GOT3 (cell line): ENCODE results near the gene PXYLP1.

ENCODE experiments used
- DNase-seq: peaks from one replicate; lab custom pipeline; 2025; ENCODE audit warnings: mixed read lengths; lab: John Stamatoyannopoulos, UW

The PXYLP1 gene

DNA sequence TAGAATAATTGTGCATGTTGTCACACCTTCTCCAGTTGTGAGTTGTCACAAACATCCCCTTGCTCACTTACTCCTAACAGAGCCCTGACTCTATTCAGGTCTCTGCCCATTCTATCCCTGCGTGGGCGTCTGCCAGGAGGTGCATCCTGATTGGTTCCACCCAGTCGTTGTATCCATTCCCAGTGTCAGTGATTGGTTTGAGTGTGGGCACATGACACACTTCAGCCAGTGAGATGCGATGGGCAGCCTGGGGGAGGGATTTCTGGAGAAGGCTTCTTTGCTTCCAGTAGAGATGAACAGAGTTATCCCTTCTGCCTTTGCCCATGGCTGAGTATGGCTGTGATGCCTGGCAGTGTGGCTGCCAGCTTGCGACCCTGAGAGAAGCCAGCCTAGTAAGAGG lies 18.7 kb downstream of the PXYLP1 start:
- no peak for DNase-seq

DNA sequence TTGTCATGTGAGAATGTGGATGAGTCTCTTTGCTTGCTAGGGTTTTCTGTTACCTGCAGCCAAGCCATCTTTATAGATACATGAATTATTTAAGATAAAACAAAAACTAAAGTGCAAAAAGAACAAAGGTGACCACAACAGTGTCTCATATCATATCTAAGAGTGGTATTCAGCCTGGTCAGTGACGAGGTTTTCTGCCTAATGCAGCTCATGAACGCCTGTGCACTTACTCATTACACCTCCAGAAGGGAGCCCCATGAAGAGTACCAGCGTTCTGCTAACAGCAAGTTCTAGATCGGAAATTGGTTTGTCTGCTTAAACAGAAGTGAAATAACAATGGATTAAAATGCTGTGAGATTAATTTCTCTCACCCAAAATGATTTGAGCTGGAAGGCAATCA lies 19.2 kb downstream of the PXYLP1 start:
- no peak for DNase-seq

DNA sequence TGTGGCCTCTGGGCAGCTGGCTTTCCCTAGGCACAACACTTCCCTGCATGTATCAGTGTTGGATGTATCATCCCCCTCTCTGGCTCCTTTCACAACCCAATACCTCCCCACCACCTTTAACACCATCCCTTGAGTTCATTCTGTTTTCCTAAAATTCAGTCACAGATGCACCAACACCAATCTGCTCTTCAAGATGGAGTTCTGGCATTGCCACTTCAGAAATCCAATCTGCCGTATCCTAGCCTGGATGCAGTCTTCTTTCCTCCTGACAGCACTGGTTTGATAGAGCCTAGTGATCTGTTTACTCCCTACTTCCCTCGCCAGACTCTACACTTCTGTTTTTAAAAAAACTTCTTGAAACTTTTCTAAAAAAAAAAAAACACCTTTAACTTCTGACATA lies 21.7 kb downstream of the PXYLP1 start:
- no peak for DNase-seq

DNA sequence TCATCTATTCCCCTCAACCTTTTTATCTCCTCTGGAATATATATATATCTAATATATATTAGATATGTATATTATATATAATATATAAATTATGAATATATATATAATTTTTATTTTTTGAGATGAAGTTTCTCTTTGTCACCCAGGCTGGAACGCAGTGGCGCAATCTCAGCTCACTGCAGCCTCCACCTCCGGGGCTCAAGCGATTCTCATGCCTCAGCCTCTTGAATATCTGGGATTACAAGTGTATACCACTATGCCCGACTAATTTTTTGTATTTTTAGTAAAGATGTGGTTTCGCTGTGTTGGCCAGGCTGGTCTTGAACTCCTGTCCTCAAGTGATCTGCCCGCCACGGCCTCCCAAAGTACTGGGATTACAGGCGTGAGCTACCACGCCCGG lies 22.2 kb downstream of the PXYLP1 start:
- no peak for DNase-seq

DNA sequence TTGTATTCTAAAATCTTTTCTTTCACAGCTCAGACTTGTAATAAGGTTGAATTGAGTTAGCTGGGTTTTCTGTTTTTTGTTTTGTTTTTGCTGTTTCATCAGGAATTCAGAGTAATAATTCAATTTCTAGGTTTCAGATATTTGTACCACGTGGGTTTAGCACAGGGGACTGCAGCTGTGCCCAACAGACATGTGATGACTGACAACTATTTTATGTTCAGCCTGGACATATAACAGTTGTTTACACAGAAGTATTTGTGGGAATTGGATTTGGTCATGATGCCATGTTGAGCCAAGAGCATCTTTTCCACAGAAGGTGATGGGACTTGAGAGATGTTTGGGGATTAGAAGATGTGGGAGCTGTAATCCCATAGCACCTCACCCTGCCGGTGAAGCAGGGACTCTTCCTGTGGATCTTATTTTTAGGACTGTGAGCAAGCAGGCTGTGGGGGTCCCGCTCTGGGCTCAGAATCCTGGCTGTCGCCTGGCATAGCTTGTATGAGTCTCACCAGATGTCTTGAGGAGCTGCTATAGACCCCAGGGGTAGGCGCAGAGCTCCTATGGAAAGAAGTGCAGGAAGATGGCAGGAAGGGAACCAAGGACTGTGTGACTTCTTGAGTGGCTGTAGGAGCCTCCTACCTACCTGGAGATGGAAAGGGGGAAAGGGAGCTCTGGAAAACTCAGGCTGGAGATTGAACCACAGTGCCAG lies 23.7 kb downstream of the PXYLP1 start:
- no peak for DNase-seq

DNA sequence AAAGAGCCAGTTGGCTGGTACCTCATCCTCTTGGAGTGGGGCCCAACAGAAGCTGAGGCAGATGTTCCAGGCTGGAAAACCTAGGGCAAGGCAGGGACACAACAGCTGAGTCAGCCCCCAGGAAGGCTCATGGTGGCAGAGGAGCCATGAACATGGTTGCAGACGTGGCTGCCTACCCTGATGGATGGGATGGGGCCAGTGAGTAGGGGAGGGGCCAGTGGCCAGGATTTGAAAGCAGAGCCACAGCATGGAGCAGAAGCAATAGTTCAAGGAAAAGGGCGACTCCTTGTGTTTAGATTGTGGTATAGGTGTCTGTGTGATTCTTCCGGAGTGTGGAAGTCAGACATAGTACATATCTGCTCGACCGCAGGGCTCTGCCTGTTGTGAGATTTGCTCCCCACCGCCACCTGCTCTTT lies 24.2 kb downstream of the PXYLP1 start:
- no peak for DNase-seq

DNA sequence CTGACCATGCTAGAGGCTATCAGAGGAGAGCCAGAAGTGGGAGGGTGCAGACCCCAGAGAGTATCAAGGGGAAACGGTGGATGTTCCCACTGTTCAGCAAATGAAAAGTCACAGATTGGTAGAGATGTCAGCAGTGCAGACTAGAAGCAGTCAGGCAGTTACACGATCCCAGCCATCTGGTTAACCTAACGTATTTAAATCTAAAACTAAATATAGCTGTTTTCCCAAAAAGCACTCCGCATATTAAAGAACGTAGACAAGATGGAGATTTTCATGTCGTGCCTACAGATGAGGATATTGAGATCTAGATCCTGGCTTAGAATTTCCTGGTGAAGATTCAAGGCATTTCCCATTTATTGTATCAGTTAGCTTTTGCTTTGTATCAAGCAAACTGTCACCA lies 25.2 kb downstream of the PXYLP1 start:
- DNase-seq = no peak

DNA sequence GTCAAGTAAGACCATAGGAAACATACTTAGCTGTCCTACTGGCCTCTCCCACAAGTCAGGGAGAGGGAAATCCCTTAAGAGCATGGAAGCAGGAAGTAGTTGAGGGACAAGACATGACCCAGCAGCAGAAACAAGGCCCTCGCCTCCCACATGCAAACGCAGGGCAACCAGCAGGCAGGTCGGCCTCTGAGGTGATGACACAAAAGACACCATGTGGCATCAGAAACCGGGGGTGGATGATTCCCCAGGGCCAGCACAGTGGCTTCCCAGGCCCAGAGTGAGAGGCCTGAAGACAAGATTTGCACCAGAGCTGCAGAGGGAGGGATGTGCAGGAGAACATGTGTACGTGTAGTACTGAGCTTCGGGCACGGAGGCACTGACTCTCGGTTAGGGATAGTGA lies 26.3 kb downstream of the PXYLP1 start:
- DNase-seq = no peak

DNA sequence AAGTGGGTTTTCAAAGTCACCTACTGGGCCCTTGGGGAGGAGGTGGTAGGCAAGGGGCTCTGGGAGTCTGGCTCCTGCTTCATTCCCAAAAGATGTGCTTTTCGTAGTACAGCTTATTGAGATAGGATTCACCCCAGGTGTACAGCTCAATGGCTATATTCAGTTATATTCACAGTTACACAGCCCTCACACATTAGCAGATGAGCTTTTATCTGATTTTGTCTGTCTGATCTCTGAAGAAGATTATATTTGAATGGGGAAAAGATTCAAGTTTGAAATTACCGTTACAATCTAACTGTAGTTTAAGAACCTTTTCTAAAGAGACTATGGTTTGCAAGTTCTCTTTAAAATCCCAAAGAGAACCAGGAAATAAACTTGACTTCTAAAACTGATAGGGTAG lies 27.3 kb downstream of the PXYLP1 start:
- DNase-seq = no peak

DNA sequence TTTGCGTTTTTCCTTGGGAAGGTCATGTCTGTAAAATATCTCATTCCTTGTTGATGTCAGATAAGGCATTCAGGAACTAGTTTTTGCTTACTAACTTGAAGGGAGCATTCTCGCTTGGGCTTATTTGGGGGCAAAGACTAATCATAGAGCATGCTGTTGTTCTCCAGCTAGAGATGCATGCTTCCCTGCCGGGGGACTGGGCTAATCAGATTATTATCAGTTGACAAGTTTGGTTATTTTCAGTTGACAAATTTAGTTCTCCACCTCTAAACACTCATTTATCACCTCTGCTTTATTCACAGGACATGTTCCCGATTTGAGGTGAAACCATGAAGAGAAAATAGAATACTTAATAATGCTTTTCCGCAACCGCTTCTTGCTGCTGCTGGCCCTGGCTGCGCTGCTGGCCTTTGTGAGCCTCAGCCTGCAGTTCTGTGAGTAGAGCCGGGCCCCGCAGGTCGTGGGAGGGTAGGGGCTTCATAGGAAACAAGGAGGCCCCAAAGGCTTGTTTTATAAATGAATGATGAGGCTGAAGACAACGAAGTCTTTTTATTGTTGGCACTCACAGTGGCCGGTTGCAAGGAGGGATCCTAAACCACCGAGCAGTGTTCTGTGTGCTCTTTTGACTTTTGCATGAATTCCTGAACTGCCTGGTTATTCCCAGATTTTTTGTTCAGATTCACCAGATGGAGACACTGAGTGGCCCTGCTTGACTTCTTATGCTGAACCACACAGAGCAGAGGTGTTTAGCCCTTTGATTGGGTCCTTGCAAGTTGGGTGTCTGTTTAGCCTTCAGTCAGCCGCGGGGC lies 28.4 kb downstream of the PXYLP1 start:
- DNase-seq = no peak

DNA sequence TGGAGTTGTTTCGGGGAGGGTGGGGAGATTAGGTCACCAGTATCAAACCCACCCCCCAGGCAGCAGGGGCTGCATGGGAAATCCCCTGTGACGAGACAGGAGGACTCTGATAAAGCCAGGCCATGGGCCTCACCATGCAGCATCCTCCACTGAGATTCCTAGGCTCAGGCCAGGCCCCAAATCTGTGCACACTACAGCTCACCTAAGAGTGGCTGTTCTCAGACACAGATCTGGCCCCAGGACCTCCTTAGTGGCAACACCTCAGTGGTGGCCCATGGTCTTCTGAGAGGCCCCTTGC lies 29.0 kb downstream of the PXYLP1 start:
- no peak for DNase-seq

DNA sequence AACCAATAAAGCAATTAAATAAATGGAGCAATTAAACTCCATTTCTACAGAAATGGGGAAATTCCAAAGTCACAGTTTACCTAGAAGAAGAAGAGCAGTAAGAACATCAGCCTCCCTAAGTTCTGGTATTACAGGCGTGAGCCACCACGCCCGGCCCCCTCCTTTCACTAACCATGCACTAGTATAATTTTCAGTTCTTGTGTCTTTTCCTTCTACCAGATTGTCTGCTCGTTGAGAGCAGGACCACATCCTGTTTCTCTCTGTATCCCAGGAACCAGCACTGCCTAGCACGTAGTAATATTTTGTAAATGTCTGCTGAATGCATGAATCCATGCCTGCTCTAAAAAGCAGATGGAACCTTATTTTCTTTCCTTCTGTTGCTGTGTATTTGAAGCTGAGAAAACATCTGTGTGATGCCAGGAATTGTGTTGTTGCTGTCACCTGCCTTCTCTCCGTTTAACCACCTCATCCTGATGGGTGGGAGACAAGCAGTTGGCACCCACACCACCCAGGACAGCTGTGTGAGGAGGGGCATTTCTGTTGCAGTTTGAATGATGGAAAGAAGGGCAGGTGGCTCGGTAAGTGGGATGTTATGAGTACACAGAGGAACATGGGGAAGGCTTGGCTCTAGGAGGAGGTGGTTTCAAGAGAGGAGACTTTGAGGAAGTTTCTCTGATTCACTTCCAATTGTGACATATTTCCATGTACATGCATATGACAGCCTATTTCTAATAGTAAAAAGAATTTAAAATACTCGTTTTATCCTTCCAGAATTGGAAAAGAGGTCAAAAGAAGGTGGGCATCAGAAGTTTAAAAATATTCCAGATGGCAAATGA lies 30.1 kb downstream of the PXYLP1 start:
- DNase-seq = no peak

DNA sequence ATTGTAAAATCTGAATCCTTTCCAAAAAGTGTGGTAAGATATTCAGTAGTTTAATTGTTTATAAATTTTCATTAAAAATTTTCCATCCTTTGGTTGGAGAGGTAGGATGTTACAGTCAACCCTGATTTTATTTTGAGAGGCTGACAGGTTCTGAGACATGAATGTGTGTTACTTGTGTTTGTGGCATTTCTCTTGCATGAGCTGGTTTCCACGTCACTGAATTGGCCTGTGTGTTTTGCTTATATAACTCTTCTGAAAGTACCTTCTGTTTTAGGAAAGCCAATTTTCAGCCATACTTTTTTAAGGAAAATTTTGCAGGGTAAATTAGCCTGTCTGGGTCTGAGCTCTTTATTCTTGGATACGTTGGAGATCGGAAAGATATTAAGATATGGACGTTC lies 30.7 kb downstream of the PXYLP1 start:
- DNase-seq = no peak

DNA sequence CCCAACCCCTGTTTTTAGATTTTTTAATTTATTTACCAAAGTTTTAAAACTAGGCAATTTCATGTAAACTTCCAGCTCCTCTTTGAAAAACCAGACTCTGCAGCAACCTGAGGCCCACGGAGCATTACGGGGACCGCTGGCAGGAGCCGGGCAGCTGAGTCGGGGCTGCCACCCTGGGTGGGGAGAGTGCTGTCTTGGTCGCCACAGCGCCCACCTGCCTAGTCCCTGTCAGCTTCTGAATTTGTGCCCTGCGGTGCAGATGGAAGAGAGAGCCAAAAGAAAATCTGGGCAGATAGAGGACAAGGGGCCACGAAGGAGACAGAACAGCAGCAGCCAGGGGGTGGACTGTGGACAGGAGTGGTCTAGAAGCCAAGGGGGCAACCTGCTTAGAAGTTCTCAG lies 34.6 kb downstream of the PXYLP1 start:
- no peak for DNase-seq

DNA sequence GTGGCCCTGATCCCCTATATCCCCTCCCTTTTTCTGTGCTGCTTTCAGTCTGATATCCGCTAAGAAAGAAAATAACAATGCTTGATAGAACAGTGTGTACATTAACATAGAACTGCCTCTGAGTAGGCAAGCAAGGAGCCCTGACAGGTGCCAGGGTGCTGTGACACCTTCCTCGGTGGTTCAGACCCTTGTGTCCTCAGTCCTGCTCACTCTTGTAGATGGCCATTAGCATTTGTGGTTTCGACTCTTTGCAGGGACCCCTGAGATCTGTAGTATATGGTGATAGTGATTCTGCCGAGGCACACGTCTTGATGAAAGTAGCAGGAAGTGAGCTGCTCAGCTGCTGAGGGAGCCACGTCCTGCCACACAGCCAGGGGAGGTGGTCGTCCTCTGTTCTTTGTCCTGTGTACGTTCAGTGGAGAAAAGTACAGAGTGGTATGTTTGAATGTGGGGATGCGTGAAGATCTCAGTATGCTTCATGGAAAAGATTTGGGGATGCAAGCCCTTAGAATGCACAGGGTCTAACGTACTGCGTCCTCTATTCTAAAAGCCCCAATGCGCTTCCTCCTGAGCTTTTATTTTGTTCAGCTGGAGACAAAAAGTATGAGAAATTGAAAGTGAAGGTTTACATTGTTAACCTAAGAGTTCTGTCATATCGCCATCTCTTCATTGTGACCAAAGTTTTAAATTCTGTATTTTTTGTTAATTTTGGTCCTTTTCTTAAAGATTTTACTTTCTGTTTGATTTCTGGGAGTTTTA lies 35.4 kb downstream of the PXYLP1 start:
- DNase-seq = no peak

DNA sequence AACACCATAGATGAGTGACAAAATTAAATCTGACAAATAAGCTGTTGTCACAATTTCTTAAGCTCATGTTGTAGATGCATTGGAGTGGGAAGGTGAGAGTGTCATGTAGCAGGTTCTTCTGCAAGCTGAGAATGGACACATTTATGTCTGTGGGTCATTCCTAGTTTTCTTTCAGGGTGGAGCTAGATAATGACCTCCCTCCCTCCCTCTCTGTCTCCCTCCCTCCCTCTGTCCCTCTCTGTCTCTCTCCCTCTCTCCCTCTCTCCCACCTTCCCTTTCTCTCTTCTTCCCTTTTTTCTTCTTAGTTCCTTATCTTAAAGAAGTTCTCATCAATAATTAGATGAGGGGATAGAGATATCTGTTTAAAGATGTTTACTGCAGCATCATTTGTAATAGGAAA lies 36.0 kb downstream of the PXYLP1 start:
- DNase-seq = no peak

DNA sequence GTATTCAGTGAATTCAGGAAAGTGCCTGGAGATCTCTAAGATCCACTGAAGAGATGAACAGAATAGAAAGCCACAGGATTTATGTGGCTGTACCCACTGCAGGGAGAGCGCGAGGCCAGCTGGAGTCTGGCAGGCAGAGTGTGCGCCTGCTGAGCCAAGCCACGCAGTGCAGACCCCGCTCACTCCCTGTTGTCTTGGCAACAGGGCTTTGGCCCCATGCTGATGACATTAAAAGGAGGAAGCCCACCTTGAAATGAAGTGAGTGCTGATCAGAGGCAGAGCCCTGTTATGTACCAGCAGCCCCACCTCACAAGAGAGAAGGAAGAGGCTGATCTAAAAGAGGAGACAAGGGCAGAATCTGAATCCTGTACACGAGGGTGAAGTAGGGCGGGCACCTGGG lies 36.7 kb downstream of the PXYLP1 start:
- no peak for DNase-seq

DNA sequence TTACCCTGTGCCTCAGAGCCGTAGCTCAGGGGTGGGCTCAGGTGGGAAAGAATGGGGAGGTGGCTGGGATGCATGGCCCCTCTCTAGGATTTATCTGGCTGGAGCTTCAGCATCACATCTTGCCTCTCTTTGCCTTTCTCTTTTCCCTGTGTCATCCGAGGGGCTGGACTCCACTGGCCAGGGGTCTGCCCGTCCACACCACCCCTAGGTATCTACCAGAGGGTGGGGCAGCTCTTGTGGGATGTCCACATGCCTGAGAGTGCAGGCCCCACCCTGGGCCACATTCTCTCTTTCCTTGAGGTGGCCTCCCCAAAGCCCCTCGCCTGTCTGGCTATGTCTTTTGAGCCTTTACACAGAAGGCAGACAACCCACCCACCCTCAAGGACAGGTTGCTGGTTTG lies 37.2 kb downstream of the PXYLP1 start:
- no peak for DNase-seq

DNA sequence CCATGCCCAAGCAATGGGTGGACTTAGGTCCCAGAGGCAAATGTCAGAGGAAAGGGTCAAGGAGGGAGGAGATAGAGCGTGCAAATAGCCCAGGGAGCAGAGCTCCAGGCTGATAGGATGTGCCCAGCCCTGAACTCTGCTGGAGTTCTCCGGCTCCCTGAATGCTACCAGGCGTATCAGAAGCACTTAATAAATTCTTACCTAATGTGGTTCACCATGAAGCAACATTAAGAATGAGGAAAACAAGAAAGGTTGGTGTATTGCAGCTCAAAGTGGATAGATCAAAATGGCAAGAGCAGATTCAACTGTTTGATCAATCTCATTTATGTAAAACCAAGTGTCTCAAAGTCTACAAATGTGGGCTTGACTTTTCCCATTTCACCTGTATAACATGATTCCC lies 38.3 kb downstream of the PXYLP1 start:
- no peak for DNase-seq

DNA sequence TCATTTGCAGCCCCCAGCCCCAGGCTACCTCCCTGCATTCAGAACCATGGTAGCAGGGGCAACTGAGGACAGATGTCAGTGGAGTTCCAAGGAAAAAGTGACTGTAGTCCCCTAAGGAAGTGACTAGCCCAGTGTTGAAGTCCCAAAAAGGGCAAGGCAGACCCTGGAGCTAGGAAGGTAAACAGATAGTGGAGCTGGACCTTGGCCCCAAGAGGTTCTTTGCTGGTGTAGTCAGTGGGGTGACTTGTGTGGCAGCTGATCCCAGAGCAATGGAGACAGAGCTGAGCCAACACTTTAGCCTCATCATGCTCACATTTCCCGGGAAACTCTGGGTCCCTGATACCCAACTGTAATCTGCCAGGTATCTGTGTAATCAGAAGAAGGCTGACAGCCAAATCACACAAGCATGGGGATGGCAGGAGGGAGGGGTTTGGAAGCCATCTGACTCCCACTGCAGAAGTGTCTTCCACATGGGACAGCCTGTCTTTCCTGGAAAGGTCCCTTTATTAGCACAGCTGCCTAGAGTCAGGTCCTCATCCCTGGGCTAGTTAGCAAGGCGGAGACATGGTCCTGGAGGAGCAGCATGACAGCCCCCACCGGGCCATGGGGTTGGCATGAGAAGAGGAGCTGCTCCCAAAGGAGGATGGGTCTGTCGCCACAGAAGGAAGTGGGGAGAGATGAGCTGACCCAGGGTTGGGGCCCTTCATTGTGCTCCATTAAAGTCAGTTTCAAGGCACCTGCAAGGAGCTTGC lies 39.8 kb downstream of the PXYLP1 start:
- no peak for DNase-seq

DNA sequence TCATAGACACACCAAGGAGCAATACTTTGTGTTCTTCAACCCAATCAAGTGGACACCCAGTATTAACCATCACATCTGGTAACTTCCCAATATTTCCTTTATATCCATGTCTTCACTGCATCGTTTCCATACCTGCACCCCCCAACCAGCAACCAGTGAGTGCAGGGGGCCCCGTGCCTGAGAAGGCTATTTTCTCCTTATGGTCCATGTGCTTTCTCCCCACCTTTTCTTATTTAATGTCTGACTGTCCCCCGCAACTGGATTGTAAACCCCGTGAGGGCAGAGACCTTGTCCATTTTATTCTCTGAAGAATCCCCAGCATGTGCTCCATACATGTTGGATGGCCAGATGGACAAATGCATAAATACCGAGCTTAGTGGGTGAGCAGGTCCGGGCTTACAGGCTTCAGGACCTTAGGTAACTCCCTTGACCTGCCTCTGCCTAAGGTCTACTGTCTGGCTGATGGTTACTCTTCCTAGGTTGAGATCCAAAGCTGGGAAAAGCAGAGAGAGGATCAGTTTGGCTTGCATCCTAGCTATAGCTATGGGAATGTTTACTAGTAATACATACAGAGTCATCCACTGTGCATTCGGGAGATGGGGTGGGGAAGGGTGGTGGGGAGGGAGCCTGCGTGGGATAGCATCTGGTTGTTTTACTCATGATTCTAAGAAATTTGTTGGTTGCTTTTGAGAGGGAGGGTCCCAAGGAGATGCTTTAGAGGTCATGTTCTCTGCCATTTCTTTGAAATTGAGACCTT lies 41.5 kb downstream of the PXYLP1 start:
- DNase-seq = no peak
